ENCODE measurements around the gene DCUN1D3. TPM values are rescaled to one million over a fixed set of nuclear protein-coding genes. Genes with fewer than 3 reads are reported as not detected.

Gene DCUN1D3
- polyA plus RNA-seq, 2 of the 4 experiments (the other 2 are of a cell fraction), result 5.2 to 7.2 TPM

DNA sequence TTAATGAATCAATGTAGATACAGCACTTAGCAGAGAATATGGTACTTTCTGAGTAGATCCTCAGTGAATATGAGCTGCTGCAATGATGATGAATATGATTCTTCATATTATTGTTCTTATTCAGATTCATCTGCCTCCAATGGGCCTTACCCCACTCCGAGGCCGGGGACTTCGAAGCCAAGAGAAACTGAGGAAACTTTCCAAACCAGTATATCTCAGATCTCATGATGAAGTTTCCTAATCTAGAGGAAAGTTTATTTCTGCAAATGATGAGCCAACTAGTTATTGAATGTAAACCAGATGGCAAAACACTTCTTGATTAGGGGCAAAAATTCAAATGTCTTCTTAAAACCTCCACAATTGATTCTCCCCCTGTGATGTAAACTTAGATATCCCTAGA is 23.7 kb upstream of the DCUN1D3 start:
- CTCF ChIA-PET, result no interaction called here
- H3K4me1 ChIP-seq, result no peaks in the 10 kb centered on the region
- no peak overlapping the region for H3K27ac ChIP-seq
- WGBS (ENCODE audit: missing lambda C conversion rate), result 97% methylated on average over 3 of the region's 3 CpGs
- no peak overlapping the region for H3K4me3 ChIP-seq
- H3K4me2 ChIP-seq, result no peak overlapping the region
- DNase-seq (ENCODE audit: low read depth in 1 of 2, low spot score in 1 of 2), result no peak
- no peak for TF ChIP-seq SREBF2 (IDR thresholded peaks at IDR 0.05)
- TF ChIP-seq CEBPB (IDR thresholded peaks at IDR 0.05), result no peak
- no peak for TF ChIP-seq CHD2 (IDR thresholded peaks at IDR 0.05; ENCODE audit: low read length, partially characterized antibody)
- no peak for TF ChIP-seq EP300 (IDR thresholded peaks at IDR 0.05)
- no peak for TF ChIP-seq GATA3 (IDR thresholded peaks at IDR 0.05; ENCODE audit: borderline replicate concordance)
- TF ChIP-seq POLR2A (IDR thresholded peaks at IDR 0.05; ENCODE audit: low read length), result no peak
- TF ChIP-seq, protein P1, sequence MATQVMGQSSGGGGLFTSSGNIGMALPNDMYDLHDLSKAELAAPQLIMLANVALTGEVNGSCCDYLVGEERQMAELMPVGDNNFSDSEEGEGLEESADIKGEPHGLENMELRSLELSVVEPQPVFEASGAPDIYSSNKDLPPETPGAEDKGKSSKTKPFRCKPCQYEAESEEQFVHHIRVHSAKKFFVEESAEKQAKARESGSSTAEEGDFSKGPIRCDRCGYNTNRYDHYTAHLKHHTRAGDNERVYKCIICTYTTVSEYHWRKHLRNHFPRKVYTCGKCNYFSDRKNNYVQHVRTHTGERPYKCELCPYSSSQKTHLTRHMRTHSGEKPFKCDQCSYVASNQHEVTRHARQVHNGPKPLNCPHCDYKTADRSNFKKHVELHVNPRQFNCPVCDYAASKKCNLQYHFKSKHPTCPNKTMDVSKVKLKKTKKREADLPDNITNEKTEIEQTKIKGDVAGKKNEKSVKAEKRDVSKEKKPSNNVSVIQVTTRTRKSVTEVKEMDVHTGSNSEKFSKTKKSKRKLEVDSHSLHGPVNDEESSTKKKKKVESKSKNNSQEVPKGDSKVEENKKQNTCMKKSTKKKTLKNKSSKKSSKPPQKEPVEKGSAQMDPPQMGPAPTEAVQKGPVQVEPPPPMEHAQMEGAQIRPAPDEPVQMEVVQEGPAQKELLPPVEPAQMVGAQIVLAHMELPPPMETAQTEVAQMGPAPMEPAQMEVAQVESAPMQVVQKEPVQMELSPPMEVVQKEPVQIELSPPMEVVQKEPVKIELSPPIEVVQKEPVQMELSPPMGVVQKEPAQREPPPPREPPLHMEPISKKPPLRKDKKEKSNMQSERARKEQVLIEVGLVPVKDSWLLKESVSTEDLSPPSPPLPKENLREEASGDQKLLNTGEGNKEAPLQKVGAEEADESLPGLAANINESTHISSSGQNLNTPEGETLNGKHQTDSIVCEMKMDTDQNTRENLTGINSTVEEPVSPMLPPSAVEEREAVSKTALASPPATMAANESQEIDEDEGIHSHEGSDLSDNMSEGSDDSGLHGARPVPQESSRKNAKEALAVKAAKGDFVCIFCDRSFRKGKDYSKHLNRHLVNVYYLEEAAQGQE (IDR thresholded peaks at IDR 0.05), result no peak
- no peak for TF ChIP-seq NR3C1 (IDR thresholded peaks at IDR 0.05)
- TF ChIP-seq, protein P2, sequence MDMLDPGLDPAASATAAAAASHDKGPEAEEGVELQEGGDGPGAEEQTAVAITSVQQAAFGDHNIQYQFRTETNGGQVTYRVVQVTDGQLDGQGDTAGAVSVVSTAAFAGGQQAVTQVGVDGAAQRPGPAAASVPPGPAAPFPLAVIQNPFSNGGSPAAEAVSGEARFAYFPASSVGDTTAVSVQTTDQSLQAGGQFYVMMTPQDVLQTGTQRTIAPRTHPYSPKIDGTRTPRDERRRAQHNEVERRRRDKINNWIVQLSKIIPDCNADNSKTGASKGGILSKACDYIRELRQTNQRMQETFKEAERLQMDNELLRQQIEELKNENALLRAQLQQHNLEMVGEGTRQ (IDR thresholded peaks at IDR 0.05), result no peak
- TF ChIP-seq CBX2 (IDR thresholded peaks at IDR 0.05; ENCODE audit: borderline replicate concordance, low read depth), result no peak
- TF ChIP-seq, protein P3, sequence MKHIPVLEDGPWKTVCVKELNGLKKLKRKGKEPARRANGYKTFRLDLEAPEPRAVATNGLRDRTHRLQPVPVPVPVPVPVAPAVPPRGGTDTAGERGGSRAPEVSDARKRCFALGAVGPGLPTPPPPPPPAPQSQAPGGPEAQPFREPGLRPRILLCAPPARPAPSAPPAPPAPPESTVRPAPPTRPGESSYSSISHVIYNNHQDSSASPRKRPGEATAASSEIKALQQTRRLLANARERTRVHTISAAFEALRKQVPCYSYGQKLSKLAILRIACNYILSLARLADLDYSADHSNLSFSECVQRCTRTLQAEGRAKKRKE (CRISPR knock-in tag; IDR thresholded peaks at IDR 0.05; ENCODE audit: low read depth), result no peak
- TF ChIP-seq, protein P4, sequence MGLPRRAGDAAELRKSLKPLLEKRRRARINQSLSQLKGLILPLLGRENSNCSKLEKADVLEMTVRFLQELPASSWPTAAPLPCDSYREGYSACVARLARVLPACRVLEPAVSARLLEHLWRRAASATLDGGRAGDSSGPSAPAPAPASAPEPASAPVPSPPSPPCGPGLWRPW (IDR thresholded peaks at IDR 0.05), result no peak
- TF ChIP-seq POLR2AphosphoS2 (conservative IDR thresholded peaks at IDR 0.05; ENCODE audit: low read length), result no peak
- no peak for TF ChIP-seq HOXB5 (CRISPR knock-in tag; IDR thresholded peaks at IDR 0.05)
- ATAC-seq, result no peak
- no peaks in the 10 kb centered on the region for H3K9me3 ChIP-seq
- FAIRE-seq, result no peak
- POLR2A ChIA-PET, result no interaction called here

DNA sequence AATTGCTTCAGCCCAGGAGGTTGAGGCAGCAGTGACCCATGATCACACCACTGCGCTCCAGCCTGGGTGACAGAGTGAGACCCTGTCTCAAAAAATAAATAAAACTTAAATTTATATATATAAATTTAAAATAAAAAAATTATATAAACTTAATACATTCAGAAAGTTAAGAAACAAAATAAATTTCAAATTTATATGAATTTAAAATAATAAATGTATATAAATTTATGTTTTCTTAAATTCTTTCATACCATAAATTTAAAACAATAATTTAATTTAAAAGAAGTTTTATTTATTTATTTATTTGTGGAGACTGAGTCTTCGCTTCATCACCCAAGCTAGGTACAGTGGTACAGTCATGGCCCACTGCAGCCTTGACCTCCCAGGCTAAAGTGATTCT is 20.6 kb upstream of the DCUN1D3 start:
- ATAC-seq, result no peak
- ChIA-PET CTCF (interaction anchor here (0.9 to 1.2 kb wide), 2 partner anchors 9 to 76 kb away, joined by 3 read pairs; no protein-coding TSS in a partner anchor), POLR2A (no interaction called here)
- no peak overlapping the region for H3K4me2 ChIP-seq
- no peak for FAIRE-seq
- WGBS (ENCODE audit: missing lambda C conversion rate), result 92% methylated on average over 2 of the region's 2 CpGs
- H3K27ac ChIP-seq, result no peak overlapping the region
- TF ChIP-seq ZSCAN20 (CRISPR knock-in tag; IDR thresholded peaks at IDR 0.05), result no peak
- TF ChIP-seq, protein P5, sequence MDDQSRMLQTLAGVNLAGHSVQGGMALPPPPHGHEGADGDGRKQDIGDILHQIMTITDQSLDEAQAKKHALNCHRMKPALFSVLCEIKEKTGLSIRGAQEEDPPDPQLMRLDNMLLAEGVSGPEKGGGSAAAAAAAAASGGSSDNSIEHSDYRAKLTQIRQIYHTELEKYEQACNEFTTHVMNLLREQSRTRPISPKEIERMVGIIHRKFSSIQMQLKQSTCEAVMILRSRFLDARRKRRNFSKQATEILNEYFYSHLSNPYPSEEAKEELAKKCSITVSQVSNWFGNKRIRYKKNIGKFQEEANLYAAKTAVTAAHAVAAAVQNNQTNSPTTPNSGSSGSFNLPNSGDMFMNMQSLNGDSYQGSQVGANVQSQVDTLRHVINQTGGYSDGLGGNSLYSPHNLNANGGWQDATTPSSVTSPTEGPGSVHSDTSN (IDR thresholded peaks at IDR 0.05), result no peak
- TF ChIP-seq CHD4 (IDR thresholded peaks at IDR 0.05; ENCODE audit: borderline replicate concordance), result no peak
- no peak for TF ChIP-seq EHF (CRISPR knock-in tag; IDR thresholded peaks at IDR 0.05)
- no peak for TF ChIP-seq CBX2 (IDR thresholded peaks at IDR 0.05; ENCODE audit: borderline replicate concordance, low read depth)
- no peak for TF ChIP-seq ESRRA (IDR thresholded peaks at IDR 0.05; ENCODE audit: borderline replicate concordance, low read length)
- TF ChIP-seq, protein P1 (IDR thresholded peaks at IDR 0.05), result no peak
- DNase-seq (ENCODE audit: low read depth in 1 of 2, low spot score in 1 of 2), result no peak
- no peaks in the 10 kb centered on the region for H3K9me3 ChIP-seq
- H3K4me1 ChIP-seq, result no peaks in the 10 kb centered on the region
- no peak overlapping the region for H3K4me3 ChIP-seq
